ENCODE results near the gene PRDX6.
"Not testable (repeated sequence)": the region's sequence is repeated elsewhere in the genome, so short reads cannot be mapped to it uniquely, and the experiment has no call there.

GRCh38 chr1:173474780-173475421, 2.2 kb upstream of the PRDX6 start:
- TF ChIP-seq CTCF, POLR2A, POLR2AphosphoS5, EP300 (IDR thresholded peaks at IDR 0.05): not testable (repeated sequence)
